ENCODE results near the gene PRDM16.

PRDM16 gene

GRCh38 chr1:3049164-3049563 lies 19.8 kb upstream of the PRDM16 start:
- ATAC-seq = no peak

GRCh38 chr1:3049905-3050304 lies 19.1 kb upstream of the PRDM16 start:
- ATAC-seq = no peak
- TF ChIP-seq ZNF565 (CRISPR knock-in tag; conservative IDR thresholded peaks at IDR 0.05; ENCODE audit: low read depth) (no peak), CSDC2 (CRISPR knock-in tag; IDR thresholded peaks at IDR 0.05) (no peak), CSRNP3 (CRISPR knock-in tag; IDR thresholded peaks at IDR 0.05) (no peak), ISL1 (CRISPR knock-in tag; IDR thresholded peaks at IDR 0.05) (no peak), ARNTL (CRISPR knock-in tag; IDR thresholded peaks at IDR 0.05; ENCODE audit: borderline replicate concordance, low read depth) (no peak), BACH2 (CRISPR knock-in tag; IDR thresholded peaks at IDR 0.05; ENCODE audit: borderline replicate concordance) (no peak), POU6F1 (CRISPR knock-in tag; IDR thresholded peaks at IDR 0.05; ENCODE audit: borderline replicate concordance, low read depth) (no peak), ZFP3 (CRISPR knock-in tag; IDR thresholded peaks at IDR 0.05) (no peak)

More at GRCh38 chr1:3049164-3049563, 19.8 kb upstream of the PRDM16 start:
- TF ChIP-seq ARNTL (CRISPR knock-in tag; IDR thresholded peaks at IDR 0.05; ENCODE audit: borderline replicate concordance, low read depth) (no peak), POU6F1 (CRISPR knock-in tag; IDR thresholded peaks at IDR 0.05; ENCODE audit: borderline replicate concordance, low read depth) (no peak), ZC3H10 (CRISPR knock-in tag; IDR thresholded peaks at IDR 0.05) (no peak), TCF4 (CRISPR knock-in tag; IDR thresholded peaks at IDR 0.05; ENCODE audit: borderline replicate concordance) (no peak), PPARA (CRISPR knock-in tag; IDR thresholded peaks at IDR 0.05; ENCODE audit: borderline replicate concordance) (no peak), CSRNP3 (CRISPR knock-in tag; IDR thresholded peaks at IDR 0.05) (no peak), PATZ1 (CRISPR knock-in tag; IDR thresholded peaks at IDR 0.05; ENCODE audit: borderline replicate concordance) (no peak), BACH2 (CRISPR knock-in tag; IDR thresholded peaks at IDR 0.05; ENCODE audit: borderline replicate concordance) (no peak), ZNF565 (CRISPR knock-in tag; conservative IDR thresholded peaks at IDR 0.05; ENCODE audit: low read depth) (no peak), OSR1 (CRISPR knock-in tag; IDR thresholded peaks at IDR 0.05) (no peak), ZFP30 (CRISPR knock-in tag; IDR thresholded peaks at IDR 0.05) (no peak), CSDC2 (CRISPR knock-in tag; IDR thresholded peaks at IDR 0.05) (no peak), TSHZ2 (CRISPR knock-in tag; IDR thresholded peaks at IDR 0.05) (no peak), ZFP3 (CRISPR knock-in tag; IDR thresholded peaks at IDR 0.05) (no peak), TOX (CRISPR knock-in tag; IDR thresholded peaks at IDR 0.05; ENCODE audit: borderline replicate concordance) (no peak), CREB5 (CRISPR knock-in tag; IDR thresholded peaks at IDR 0.05; ENCODE audit: low read depth) (no peak)
